ENCODE measurements around the gene LRFN2.

LRFN2 gene

GRCh38 chr6:40398034-40398691 lies 189.0 kb downstream of the LRFN2 start:
- Histone ChIP-seq H3K4me2 (ENCODE audit: low read length) (no peak overlapping the region), H4K20me1 (ENCODE audit: control insufficient read depth, insufficient read depth, low read depth, low read length) (no peaks in the 10 kb centered on the region), H3F3A (ENCODE audit: control insufficient read depth, insufficient read depth) (no peaks in the 10 kb centered on the region), H3K36me3 (ENCODE audit: control insufficient read depth, low read length) (no peaks in the 10 kb centered on the region), H3K4me3 (ENCODE audit: low read length) (no peak overlapping the region), H3K9me3 (ENCODE audit: control insufficient read depth, insufficient read depth, low read length) (no peaks in the 10 kb centered on the region), H3K79me2 (ENCODE audit: control insufficient read depth, low read length) (no peaks in the 10 kb centered on the region), H3K27ac (ENCODE audit: low read depth, low read length) (no peak overlapping the region), H3K27me3 (ENCODE audit: control insufficient read depth, low read length) (no peaks in the 10 kb centered on the region), H3K9me2 (replicated peaks; ENCODE audit: control insufficient read depth, low read length) (no peaks in the 10 kb centered on the region), H3K4me1 (ENCODE audit: control insufficient read depth, low read length) (no peaks in the 10 kb centered on the region)
- TF ChIP-seq CTCF (IDR thresholded peaks at IDR 0.05; ENCODE audit: low read depth, low read length, poor library complexity, severe bottlenecking) = no peak
- no peak for TF ChIP-seq EZH2phosphoT487 (IDR thresholded peaks at IDR 0.05; ENCODE audit: borderline replicate concordance, low read length)

GRCh38 chr6:40397287-40398033 lies 189.7 kb downstream of the LRFN2 start:
- no peak for TF ChIP-seq EZH2phosphoT487 (IDR thresholded peaks at IDR 0.05; ENCODE audit: borderline replicate concordance, low read length)
- TF ChIP-seq CTCF (IDR thresholded peaks at IDR 0.05; ENCODE audit: low read depth, low read length, poor library complexity, severe bottlenecking) = no peak
- Histone ChIP-seq H3K4me3 (ENCODE audit: low read length) (no peak overlapping the region), H3K27me3 (ENCODE audit: control insufficient read depth, low read length) (no peaks in the 10 kb centered on the region), H4K20me1 (ENCODE audit: control insufficient read depth, insufficient read depth, low read depth, low read length) (no peaks in the 10 kb centered on the region), H3K9me2 (replicated peaks; ENCODE audit: control insufficient read depth, low read length) (no peaks in the 10 kb centered on the region), H3K4me2 (ENCODE audit: low read length) (no peak overlapping the region), H3K9me3 (ENCODE audit: control insufficient read depth, insufficient read depth, low read length) (no peaks in the 10 kb centered on the region), H3F3A (ENCODE audit: control insufficient read depth, insufficient read depth) (no peaks in the 10 kb centered on the region), H3K4me1 (ENCODE audit: control insufficient read depth, low read length) (no peaks in the 10 kb centered on the region), H3K27ac (ENCODE audit: low read depth, low read length) (no peak overlapping the region), H3K36me3 (ENCODE audit: control insufficient read depth, low read length) (no peaks in the 10 kb centered on the region), H3K79me2 (ENCODE audit: control insufficient read depth, low read length) (no peaks in the 10 kb centered on the region)

- Histone ChIP-seq H3K4me3 (ENCODE audit: low read length) (no peak overlapping the region), H3F3A (ENCODE audit: control insufficient read depth, insufficient read depth) (no peaks in the 10 kb centered on the region), H3K79me2 (ENCODE audit: control insufficient read depth, low read length) (no peaks in the 10 kb centered on the region), H3K27ac (ENCODE audit: low read depth, low read length) (no peak overlapping the region), H3K36me3 (ENCODE audit: control insufficient read depth, low read length) (no peaks in the 10 kb centered on the region), H3K4me1 (ENCODE audit: control insufficient read depth, low read length) (no peaks in the 10 kb centered on the region), H4K20me1 (ENCODE audit: control insufficient read depth, insufficient read depth, low read depth, low read length) (no peaks in the 10 kb centered on the region), H3K9me2 (replicated peaks; ENCODE audit: control insufficient read depth, low read length) (no peaks in the 10 kb centered on the region), H3K27me3 (ENCODE audit: control insufficient read depth, low read length) (no peaks in the 10 kb centered on the region), H3K4me2 (ENCODE audit: low read length) (no peak overlapping the region), H3K9me3 (ENCODE audit: control insufficient read depth, insufficient read depth, low read length) (no peaks in the 10 kb centered on the region)
- no peak for TF ChIP-seq EZH2phosphoT487 (IDR thresholded peaks at IDR 0.05; ENCODE audit: borderline replicate concordance, low read length)
- TF ChIP-seq CTCF (IDR thresholded peaks at IDR 0.05; ENCODE audit: low read depth, low read length, poor library complexity, severe bottlenecking) = no peak
Observed at GRCh38 chr6:40395698-40396076, 191.5 kb downstream of the LRFN2 start.
